MM.1S (cell line): Measurements from ENCODE around the gene TEX44.

ENCODE experiments used
- DNase-seq: peaks from one replicate; pipeline ENCODE4 v3.0.0-alpha.2; 2015
- H2AFZ ChIP-seq: fragments of 300-600 bp; sonication (generic); 2 replicates; pipeline ENCODE4 v1.6.0; 2016; ENCODE audit warnings: antibody characterized with exemption, low read length
- H3F3A ChIP-seq: fragments of 300-600 bp; sonication (generic); 2 replicates; pipeline ENCODE4 v1.6.1; 2016; ENCODE audit warnings: mild to moderate bottlenecking, antibody characterized with exemption, low read length, moderate library complexity, mixed read lengths; ENCODE audit not compliant: insufficient read depth
- H3K27ac ChIP-seq: fragments of 300-600 bp; sonication (generic); 2 replicates; pipeline ENCODE4 v1.5.1; 2016; ENCODE audit warnings: mild to moderate bottlenecking, low read length
- H3K27me3 ChIP-seq: fragments of 300-600 bp; sonication (generic); replicated peaks from 2 replicates; pipeline ENCODE4 v1.6.0; 2016; ENCODE audit warnings: low read length; ENCODE audit not compliant: insufficient read depth
- H3K36me3 ChIP-seq: fragments of 300-600 bp; sonication (generic); replicated peaks from 2 replicates; pipeline ENCODE4 v1.6.1; 2016; ENCODE audit warnings: mild to moderate bottlenecking, low read length, mixed read lengths; ENCODE audit not compliant: insufficient read depth
- H3K4me1 ChIP-seq: fragments of 300-600 bp; sonication (generic); 2 replicates; pipeline ENCODE4 v1.6.1; 2016; ENCODE audit warnings: low read length, mixed read lengths
- H3K4me2 ChIP-seq: fragments of 300-600 bp; sonication (generic); 2 replicates; pipeline ENCODE4 v1.6.0; 2016; ENCODE audit warnings: low read depth, low read length
- H3K4me3 ChIP-seq: fragments of 300-600 bp; sonication (generic); 2 replicates; pipeline ENCODE4 v1.5.1; 2016; ENCODE audit warnings: low read length, mixed read lengths
- H3K79me2 ChIP-seq: fragments of 300-600 bp; sonication (generic); 2 replicates; pipeline ENCODE4 v1.6.1; 2016; ENCODE audit warnings: mixed run types, low read length, mixed read lengths
- H3K9ac ChIP-seq: fragments of 300-600 bp; sonication (generic); 2 replicates; pipeline ENCODE4 v1.6.1; 2016; ENCODE audit warnings: low read length, mixed read lengths
- H3K9me2 ChIP-seq: fragments of 300-600 bp; sonication (generic); replicated peaks from 2 replicates; pipeline ENCODE4 v1.6.1; 2016; ENCODE audit warnings: mild to moderate bottlenecking, low read length, mixed read lengths; ENCODE audit not compliant: insufficient read depth
- H3K9me3 ChIP-seq: fragments of 300-600 bp; sonication (generic); replicated peaks from 2 replicates; pipeline ENCODE4 v1.6.1; 2016; ENCODE audit warnings: mild to moderate bottlenecking, low read length, mixed read lengths; ENCODE audit not compliant: insufficient read depth
- H4K20me1 ChIP-seq: fragments of 300-600 bp; sonication (generic); 2 replicates; pipeline ENCODE4 v1.6.1; 2016; ENCODE audit warnings: mild to moderate bottlenecking, low read length, moderate library complexity, mixed read lengths; ENCODE audit not compliant: insufficient read depth
- CTCF ChIP-seq: fragments of 300-600 bp; sonication (generic); IDR thresholded peaks from 2 replicates; pipeline ENCODE4 v1.5.1; 2016; ENCODE audit warnings: antibody characterized with exemption, low read length, mixed read lengths
- EZH2 ChIP-seq: fragments of 300-600 bp; sonication (generic); optimal IDR thresholded peaks from 2 replicates; pipeline ENCODE3; 2017; ENCODE audit warnings: low read depth, mild to moderate bottlenecking, antibody characterized with exemption, low read length, mixed read lengths
- EZH2phosphoT487 ChIP-seq: fragments of 300-600 bp; sonication (generic); IDR thresholded peaks from 2 replicates; pipeline ENCODE4 v1.6.1; 2018; ENCODE audit warnings: antibody characterized with exemption, low read length

Gene TEX44

GRCh38 chr2:231613331-231613662 lies 20.6 kb downstream of the TEX44 start:
- H3K27ac ChIP-seq: peak overlapping the region; percentile 89
- no peaks in the 10 kb centered on the region for H3K9me3 ChIP-seq
- DNase-seq: no peak
- peak overlapping the region; percentile 87 for H3K9ac ChIP-seq
- peak overlapping the region; percentile 81 for H3K4me2 ChIP-seq
- H3K36me3 ChIP-seq: no peaks in the 10 kb centered on the region
- H3K9me2 ChIP-seq: no peaks in the 10 kb centered on the region
- no peaks in the 10 kb centered on the region for H3K79me2 ChIP-seq
- no peaks in the 10 kb centered on the region for H4K20me1 ChIP-seq
- peak overlapping the region; percentile 52 for H3K4me3 ChIP-seq
- TF ChIP-seq EZH2 (no peak), EZH2phosphoT487 (no peak), CTCF (no peak)
- no peaks in the 10 kb centered on the region for H3K27me3 ChIP-seq
- H2AFZ ChIP-seq: peak overlapping the region; percentile 52
- peaks cover 19% of the 10 kb centered on the region for H3K4me1 ChIP-seq
- peaks cover 10% of the 10 kb centered on the region; the same call in 1 of the 2 replicates for H3F3A ChIP-seq

DNA sequence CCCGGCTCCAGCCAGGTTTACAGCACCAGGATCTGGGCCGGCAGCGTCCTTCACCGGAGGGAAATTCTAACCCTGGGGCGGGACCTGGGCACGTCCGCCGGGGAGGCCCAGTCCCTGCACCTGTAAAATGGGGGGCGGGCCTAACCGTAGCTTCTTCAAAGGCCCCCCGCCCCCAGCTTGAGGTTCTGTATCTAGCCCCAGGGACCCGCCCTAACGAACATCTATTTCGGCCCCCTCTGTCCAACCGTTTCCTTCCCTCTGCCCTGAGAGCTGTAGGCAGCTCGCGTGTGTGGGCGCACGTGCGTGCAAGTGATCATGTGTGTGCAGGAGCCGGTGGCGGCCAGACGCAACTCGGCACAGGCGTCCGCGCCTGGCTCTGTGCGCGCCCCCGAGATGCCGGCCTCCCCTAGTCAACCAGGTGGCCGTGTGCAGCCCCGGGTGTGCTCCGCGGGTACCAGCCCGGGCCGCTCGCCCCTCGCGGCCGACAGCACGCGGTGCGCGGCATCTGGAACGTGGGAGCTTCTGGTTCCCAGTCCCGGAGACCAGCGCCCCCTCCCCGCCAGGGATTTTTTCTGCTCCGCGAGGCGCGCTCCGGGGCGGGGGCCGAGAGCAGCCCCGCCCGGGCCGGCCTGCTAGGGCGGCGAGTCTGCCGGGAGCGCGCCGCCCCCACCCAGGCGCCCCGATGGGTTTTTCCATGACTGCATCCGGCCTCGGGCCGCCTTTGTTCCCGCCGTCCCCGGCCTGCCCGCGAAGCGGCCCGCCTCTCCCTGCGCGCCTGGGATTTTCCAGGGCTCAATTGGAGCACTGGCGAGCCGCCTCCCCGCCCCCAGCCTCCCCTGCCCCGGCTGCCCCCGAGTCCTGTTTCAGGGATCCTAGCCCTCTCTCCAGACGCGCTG lies 21.2 kb downstream of the TEX44 start:
- H3K27ac ChIP-seq: peak overlapping the region; percentile 89
- H3K4me3 ChIP-seq: peak overlapping the region; percentile 52
- H3K79me2 ChIP-seq: no peaks in the 10 kb centered on the region
- H3K36me3 ChIP-seq: no peaks in the 10 kb centered on the region
- peak overlapping the region; percentile 52 for H2AFZ ChIP-seq
- H3K4me1 ChIP-seq: peaks cover 19% of the 10 kb centered on the region
- no peaks in the 10 kb centered on the region for H3K27me3 ChIP-seq
- H4K20me1 ChIP-seq: no peaks in the 10 kb centered on the region
- H3K9me2 ChIP-seq: no peaks in the 10 kb centered on the region
- H3K9me3 ChIP-seq: no peaks in the 10 kb centered on the region
- H3K9ac ChIP-seq: peak overlapping the region; percentile 87
- TF ChIP-seq EZH2: no peak
- TF ChIP-seq CTCF: no peak
- TF ChIP-seq EZH2phosphoT487: no peak
- peak overlapping the region; percentile 81 for H3K4me2 ChIP-seq
- H3F3A ChIP-seq: peaks cover 10% of the 10 kb centered on the region; the same call in 1 of the 2 replicates
- peak; percentile 88 for DNase-seq

DNA sequence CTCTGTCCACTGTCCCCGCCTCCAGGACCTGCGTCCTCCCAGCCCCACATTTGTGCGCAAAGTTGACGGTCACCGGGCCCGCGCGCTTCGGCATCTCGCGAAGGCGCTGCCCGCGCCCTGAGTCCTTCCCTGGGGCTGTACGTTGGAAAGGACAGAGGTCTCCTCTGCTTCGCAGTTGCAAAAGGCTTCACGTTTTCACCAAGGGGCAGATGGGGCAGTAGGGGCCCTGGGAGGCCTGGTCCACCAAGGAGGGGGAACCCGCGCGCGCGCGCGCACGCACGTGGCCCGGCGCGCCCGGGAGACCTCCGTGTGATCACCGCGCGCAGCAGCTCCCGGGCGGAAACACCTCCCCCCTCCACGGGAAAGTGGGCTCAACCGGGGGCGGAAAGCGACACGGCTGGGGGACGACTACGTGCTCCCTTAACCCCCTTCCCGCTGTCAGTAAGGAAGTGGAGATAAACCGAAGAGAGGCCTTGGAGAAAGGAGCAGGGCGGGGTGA lies 21.9 kb downstream of the TEX44 start:
- Histone ChIP-seq H3K36me3 (no peaks in the 10 kb centered on the region), H3K27ac (peak overlapping the region; percentile 89; the same call in 1 of the 2 replicates), H3K4me1 (peaks cover 19% of the 10 kb centered on the region), H3K9me2 (no peaks in the 10 kb centered on the region), H2AFZ (peak overlapping the region; percentile 52), H3K79me2 (no peaks in the 10 kb centered on the region), H3F3A (peaks cover 10% of the 10 kb centered on the region; the same call in 1 of the 2 replicates), H4K20me1 (no peaks in the 10 kb centered on the region), H3K9me3 (no peaks in the 10 kb centered on the region), H3K4me2 (peak overlapping the region; percentile 81), H3K9ac (peak overlapping the region; percentile 87), H3K4me3 (peak overlapping the region; percentile 52; the same call in 1 of the 2 replicates), H3K27me3 (no peaks in the 10 kb centered on the region)
- TF ChIP-seq EZH2phosphoT487 (no peak), EZH2 (no peak), CTCF (no peak)
- DNase-seq: no peak
